GM12892 (cell line): ENCODE measurements around the gene KCTD2.

Experiments
- POLR2A ChIP-seq: IDR thresholded peaks from 2 replicates; pipeline ENCODE4 v1.6.1; 2011; ENCODE audit warnings: low read depth, low read length, control low read depth
- TAF1 ChIP-seq: IDR thresholded peaks from 2 replicates; pipeline ENCODE4 v1.6.1; 2011; ENCODE audit warnings: low read depth, mild to moderate bottlenecking, control low read depth, low read length, borderline replicate concordance

DNA sequence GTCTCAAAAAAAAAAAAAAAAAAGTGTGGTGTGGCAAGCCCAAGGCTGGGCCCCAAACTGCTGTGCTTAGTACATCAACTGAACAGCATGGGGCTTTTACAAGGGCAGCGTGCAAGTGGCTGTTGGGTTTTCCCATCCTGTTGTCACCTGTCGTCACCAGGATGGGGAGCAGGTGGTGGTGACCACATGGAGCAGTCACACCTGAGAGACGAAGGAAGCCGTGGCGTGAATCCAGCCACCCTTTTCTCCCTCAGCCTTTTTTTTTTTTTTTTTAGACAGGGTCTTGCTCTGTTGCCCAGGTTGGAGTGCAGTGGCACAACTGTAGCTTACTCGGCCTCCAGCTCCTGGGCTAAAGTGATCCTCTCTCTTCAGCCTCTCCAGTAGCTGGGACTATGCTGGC, 38.7 kb upstream of the KCTD2 start:
- TF ChIP-seq POLR2A (no peak), TAF1 (no peak)
